ENCODE data around the gene PHKG1.
A peak's percentile ranks its signal among the peaks of the same experiment; 100 is the strongest.
"Not testable (repeated sequence)": the region's sequence is repeated elsewhere in the genome, so short reads cannot be mapped to it uniquely, and the experiment has no call there.

PHKG1 gene

GRCh38 chr7:56092789-56093531 is at the start of gene PHKG1:
TSS of gene PHKG1 (minus strand) at chr7:56092952. CDS start at chr7:56088941, 4,011 bp downstream.
- POLR2A ChIA-PET (ENCODE audit: low non-redundant PET): interaction anchor here (1.0 kb wide), 1 partner anchor 14 kb away, joined by 3 read pairs; the partner anchor contains the start of gene CHCHD2
- peak; percentile 66 for DNase-seq (ENCODE audit: low spot score)
- H3K27ac ChIP-seq: peak within 1 kb of the TSS; percentile 77
- TF ChIP-seq CTCF (conservative IDR thresholded peaks at IDR 0.05; ENCODE audit: low read depth): peak; percentile 79
- CTCF ChIA-PET: interaction anchor here (0.6 to 1.5 kb wide), 9 partner anchors 10 to 499 kb away, joined by 3 to 8 read pairs (median 3); no protein-coding TSS in a partner anchor

DNA sequence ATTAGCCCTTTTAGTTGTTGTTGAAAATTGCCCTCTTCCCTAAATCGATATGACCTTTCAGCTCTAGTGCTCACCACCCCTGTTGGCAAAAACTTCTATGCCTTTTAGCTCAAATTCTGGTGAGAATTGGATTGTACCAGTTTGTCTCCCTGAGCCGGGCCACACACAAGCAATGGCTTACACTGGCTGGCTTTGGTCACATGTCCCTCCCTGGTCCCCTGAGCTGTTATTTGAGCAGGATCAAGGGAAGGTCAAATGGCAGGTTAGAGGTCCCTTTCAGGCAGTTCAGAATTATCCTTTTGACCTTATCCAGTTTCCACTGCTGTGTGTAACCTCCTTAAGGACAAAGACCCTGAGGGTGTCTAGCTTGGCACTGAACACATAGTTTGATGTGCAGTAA is 38.3 kb upstream of the PHKG1 start:
- CTCF ChIA-PET: interaction anchor here (0.6 to 0.7 kb wide), 2 partner anchors 94 to 699 kb away, joined by 4 read pairs; no protein-coding TSS in a partner anchor
- H3K27ac ChIP-seq; POLR2A ChIA-PET (ENCODE audit: low non-redundant PET); DNase-seq (ENCODE audit: low spot score): not testable (repeated sequence)

- TF ChIP-seq CTCF (conservative IDR thresholded peaks at IDR 0.05; ENCODE audit: low read depth): no peak
- ChIA-PET POLR2A (ENCODE audit: low non-redundant PET) (no interaction called here), CTCF (interaction anchor here (0.6 kb wide), 1 partner anchor 29 kb away, joined by 4 read pairs; no protein-coding TSS in a partner anchor)
- H3K27ac ChIP-seq: no peak overlapping the region
- no peak for DNase-seq (ENCODE audit: low spot score)
Measured at GRCh38 chr7:56127241-56127975, 34.7 kb upstream of the PHKG1 start.

- no peak for TF ChIP-seq CTCF (conservative IDR thresholded peaks at IDR 0.05; ENCODE audit: low read depth)
- no peak overlapping the region for H3K27ac ChIP-seq
- ChIA-PET CTCF (no interaction called here), POLR2A (ENCODE audit: low non-redundant PET) (no interaction called here)
- DNase-seq (ENCODE audit: low spot score): no peak
Measured at GRCh38 chr7:56125831-56126230, 33.1 kb upstream of the PHKG1 start.

DNA sequence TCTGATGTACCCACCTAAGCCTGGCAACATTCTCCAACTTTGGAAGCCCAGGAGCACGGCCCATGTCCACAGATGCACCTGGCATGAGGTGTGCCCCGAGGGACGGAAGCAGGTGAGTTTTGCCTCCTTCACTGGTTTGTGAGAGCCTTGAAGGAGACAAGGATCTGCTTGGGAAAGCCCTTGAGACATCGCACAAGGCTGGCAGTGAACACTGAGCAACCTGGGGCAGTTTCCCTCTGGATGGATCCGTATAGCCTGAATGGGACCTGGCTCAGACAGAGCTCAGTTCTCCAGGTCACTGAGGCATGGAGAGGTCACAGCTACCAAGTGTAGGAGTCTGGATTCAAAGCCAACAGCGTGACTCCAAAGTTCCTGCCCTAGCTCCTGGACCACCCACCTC is 32.2 kb upstream of the PHKG1 start:
- CTCF ChIA-PET: no interaction called here
- TF ChIP-seq CTCF (conservative IDR thresholded peaks at IDR 0.05; ENCODE audit: low read depth): no peak
- POLR2A ChIA-PET (ENCODE audit: low non-redundant PET): no interaction called here
- H3K27ac ChIP-seq: no peak overlapping the region
- DNase-seq (ENCODE audit: low spot score): no peak

DNA sequence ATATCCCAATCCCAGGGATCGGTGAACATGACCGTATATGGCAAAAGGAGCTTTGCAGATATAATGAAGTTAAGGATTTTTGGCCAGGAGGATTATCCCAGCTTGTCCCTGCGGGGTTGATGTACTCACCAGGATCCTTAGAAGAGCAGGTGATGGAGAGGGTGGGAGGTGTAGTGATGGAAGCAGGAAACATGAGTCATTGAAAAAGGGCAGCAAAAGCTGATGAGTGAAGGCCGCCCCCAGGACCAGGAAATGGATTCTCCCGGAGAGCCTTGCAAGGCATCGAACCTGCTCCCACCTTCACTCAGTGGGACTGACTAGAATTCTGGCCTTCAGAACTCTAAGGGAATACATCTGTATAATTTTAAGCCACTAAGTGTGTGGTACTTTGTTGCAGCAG is 28.7 kb upstream of the PHKG1 start:
- TF ChIP-seq CTCF (conservative IDR thresholded peaks at IDR 0.05; ENCODE audit: low read depth): no peak
- POLR2A ChIA-PET (ENCODE audit: low non-redundant PET): no interaction called here
- DNase-seq (ENCODE audit: low spot score): no peak
- CTCF ChIA-PET: interaction anchor here (0.6 to 0.7 kb wide), 2 partner anchors 29 to 1417 kb away, joined by 3 read pairs; partner anchors contain the start of gene PHKG1
- H3K27ac ChIP-seq: no peak overlapping the region
